Gastrocnemius medialis (tissue), 4 donors: Measurements from ENCODE around the gene NAA60. TPM values are rescaled to one million over a fixed set of nuclear protein-coding genes. Genes with fewer than 3 reads are reported as not detected.

Experiments used
- ATAC-seq, 2 donors: fragments of 150-250 bp; one replicate each; pipeline ENCODE4 v1.9.1; 2016
- DNase-seq, 2 donors: peaks; one replicate each; pipeline ENCODE4 v3.0.0-alpha.2; 2019
- H3K27ac ChIP-seq, 4 donors: fragments of 200-600 bp; sonication (generic); 1 replicate in 1 of 4; 2 replicates in 3 of 4; pipeline ENCODE4 v1.5.1; 2016 to 2018; ENCODE audit warnings: mild to moderate bottlenecking in 2 of 4, moderate library complexity in 1 of 4
- H3K27me3 ChIP-seq, 3 donors: fragments of 200-600 bp; sonication (generic) in 2 of 3; 1 replicate in 1 of 3; 2 replicates in 2 of 3; pipeline versions ENCODE4 v1.5.1 to v1.6.0; 2016 to 2019; ENCODE audit warnings: mild to moderate bottlenecking in 1 of 3, moderate library complexity in 1 of 3
- H3K36me3 ChIP-seq, 2 donors: fragments of 200-600 bp; sonication (generic) in 1 of 2; one replicate each; pipeline ENCODE4 v1.5.1; 2017 to 2018
- H3K4me1 ChIP-seq, 2 donors: fragments of 200-600 bp; sonication (generic) in 1 of 2; one replicate each; pipeline ENCODE4 v1.5.1; 2016 to 2017; ENCODE audit warnings: mild to moderate bottlenecking in 2 of 2
- H3K4me3 ChIP-seq, 4 donors: fragments of 200-600 bp; sonication (generic) in 3 of 4; 1 replicate in 1 of 4; 2 replicates in 3 of 4; pipeline ENCODE4 v1.5.1; 2016 to 2019; ENCODE audit warnings: mild to moderate bottlenecking in 2 of 4
- H3K9me3 ChIP-seq, 3 donors: fragments of 200-600 bp; sonication (generic) in 2 of 3; 1 replicate in 1 of 3; 2 replicates in 2 of 3; pipeline ENCODE4 v1.5.1; 2016 to 2019
- CTCF ChIP-seq, 5 experiments: fragments of 450-650 bp in 3 of 5; fragments of 200-600 bp in 2 of 5; sonication (generic) in 2 of 5; IDR thresholded peaks in 4 of 5; conservative IDR thresholded peaks in 1 of 5; 1 replicate in 4 of 5; 2 replicates in 1 of 5; pipeline ENCODE4 v1.5.1; 2016 to 2019; ENCODE audit warnings: antibody characterized with exemption in 5 of 5, mild to moderate bottlenecking in 3 of 5, moderate library complexity in 3 of 5
- POLR2A ChIP-seq, 2 donors: fragments of 450-650 bp; IDR thresholded peaks; one replicate each; pipeline ENCODE4 v1.6.1; 2017; ENCODE audit warnings: antibody characterized with exemption in 2 of 2, mild to moderate bottlenecking in 2 of 2, moderate library complexity in 2 of 2
- in situ Hi-C, 4 donors: fragments of 200-750 bp; cut with MboI; loops; one replicate each; pipeline versions ENCODE4 v1.15.0 to v1.8.0; 2017; ENCODE audit warnings: low sequenced_read_pairs in 4 of 4
- intact Hi-C: fragments of 100-400 bp; cut with DNase I; formaldehyde crosslinking; loops from one replicate; pipeline ENCODE4 v1.15.1; 2023; ENCODE audit warnings: low total_unique reads
- total RNA-seq, 4 donors: library from RNA; depleted of rRNA; stranded (reverse); fragments of >200 nt; gene quantifications; one replicate each; pipeline versions ENCODE4 v1.1.0 to v1.2.3, GENCODE V29; 2016

The NAA60 gene
- total RNA-seq, 4 donors from 2014 or later, result 14.2 to 16.7 (median 15.4) TPM

DNA sequence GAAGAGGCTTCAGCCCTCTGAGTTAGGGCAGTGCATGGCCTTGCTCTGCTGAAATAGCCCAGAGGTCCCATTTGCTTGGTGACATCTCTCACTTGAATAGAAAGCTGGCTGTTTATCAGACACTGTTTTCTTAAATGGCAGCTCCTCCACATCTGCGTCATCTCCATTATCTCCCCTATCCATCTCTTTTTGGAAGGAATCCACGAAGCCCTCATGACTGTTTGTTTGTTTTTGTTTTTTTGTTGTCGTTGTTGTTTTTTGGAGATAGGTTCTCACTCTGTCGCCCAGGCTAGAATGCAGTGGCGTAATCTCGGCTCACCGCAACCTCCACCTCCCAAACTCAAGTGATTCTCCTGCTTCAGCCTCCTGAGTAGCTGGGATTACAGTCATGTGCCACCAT is 16.6 kb downstream of the NAA60 start:
- intact Hi-C loops, result no loop called here
- TF ChIP-seq POLR2A (IDR thresholded peaks at IDR 0.05), result no peak
- TF ChIP-seq CTCF (IDR thresholded peaks at IDR 0.05 in 4 of 5, conservative IDR thresholded peaks at IDR 0.05 in 1 of 5), result no peak
- Histone ChIP-seq H3K27ac (peak overlapping the region; percentile 94 to 99 (median 97)), H3K27me3 (no peaks in the 10 kb centered on the region), H3K4me1 (peaks cover 78 to 79% of the 10 kb centered on the region in 2 donors), H3K9me3 (no peaks in the 10 kb centered on the region), H3K36me3 (no peaks in the 10 kb centered on the region), H3K4me3 (peak overlapping the region in 1 of 4 donors; percentile 73)
- in situ Hi-C loops, result no loop called here
- DNase-seq (no peak), ATAC-seq (no peak)

DNA sequence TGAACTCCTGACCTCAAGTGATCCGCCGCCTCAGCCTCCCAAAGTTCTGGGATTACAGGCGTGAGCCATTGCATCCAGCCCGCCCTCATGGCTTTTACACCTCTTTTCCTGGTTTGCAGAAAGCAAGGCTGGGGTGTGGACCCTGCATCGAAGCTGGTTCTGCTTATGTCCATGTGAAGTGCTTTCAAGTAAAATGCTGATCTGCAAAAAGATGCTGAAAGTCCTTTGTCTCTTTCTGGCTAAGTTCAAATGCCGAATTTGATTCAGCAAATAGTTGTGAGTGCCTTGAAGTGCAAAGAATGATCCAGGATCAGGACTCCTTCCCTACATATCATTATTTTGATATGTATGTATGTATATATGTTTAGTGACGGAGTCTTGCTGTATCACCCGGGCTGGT is 17.1 kb downstream of the NAA60 start:
- in situ Hi-C loops, result no loop called here
- Histone ChIP-seq H3K4me3 (no peak overlapping the region), H3K27ac (peak overlapping the region in 3 of 4 donors; percentile 94 to 99 (median 97)), H3K36me3 (no peaks in the 10 kb centered on the region), H3K27me3 (no peaks in the 10 kb centered on the region), H3K9me3 (no peaks in the 10 kb centered on the region), H3K4me1 (peaks cover 73 to 76% of the 10 kb centered on the region in 2 donors)
- ATAC-seq (no peak), DNase-seq (no peak)
- intact Hi-C loops, result no loop called here
- no peak for TF ChIP-seq POLR2A (IDR thresholded peaks at IDR 0.05)
- no peak for TF ChIP-seq CTCF (IDR thresholded peaks at IDR 0.05 in 4 of 5, conservative IDR thresholded peaks at IDR 0.05 in 1 of 5)

GRCh38 chr16:3461151-3461550 is 17.7 kb downstream of the NAA60 start:
- in situ Hi-C loops, result no loop called here
- TF ChIP-seq CTCF (IDR thresholded peaks at IDR 0.05 in 4 of 5, conservative IDR thresholded peaks at IDR 0.05 in 1 of 5) (no peak), POLR2A (IDR thresholded peaks at IDR 0.05) (no peak)
- H3K9me3 ChIP-seq, result no peaks in the 10 kb centered on the region
- no peak for DNase-seq
- no peaks in the 10 kb centered on the region for H3K27me3 ChIP-seq
- H3K4me1 ChIP-seq, result peaks cover 69 to 71% of the 10 kb centered on the region in 2 donors
- intact Hi-C loops, result no loop called here
- ATAC-seq, result no peak
- H3K36me3 ChIP-seq, result peaks cover 0 to 1% of the 10 kb centered on the region in 2 donors
- peak overlapping the region in 2 of 4 donors; percentile 7 to 99 for H3K27ac ChIP-seq
- no peak overlapping the region for H3K4me3 ChIP-seq

- TF ChIP-seq POLR2A (IDR thresholded peaks at IDR 0.05) (no peak), CTCF (IDR thresholded peaks at IDR 0.05 in 4 of 5, conservative IDR thresholded peaks at IDR 0.05 in 1 of 5) (no peak)
- no peaks in the 10 kb centered on the region for H3K9me3 ChIP-seq
- H3K27ac ChIP-seq, result no peak overlapping the region
- H3K4me3 ChIP-seq, result no peak overlapping the region
- H3K36me3 ChIP-seq, result peaks cover 0 to 6% of the 10 kb centered on the region in 2 donors
- ATAC-seq (no peak), DNase-seq (no peak)
- H3K4me1 ChIP-seq, result peaks cover 59 to 64% of the 10 kb centered on the region in 2 donors
- in situ Hi-C loops (no loop called here), intact Hi-C loops (no loop called here)
- H3K27me3 ChIP-seq, result no peaks in the 10 kb centered on the region
Observed at GRCh38 chr16:3465301-3465700, 21.8 kb downstream of the NAA60 start.
